Gastrocnemius medialis (tissue), 4 donors: ENCODE results near the gene SDC3.

ENCODE experiments used
- POLR2A ChIP-seq, 2 donors: fragments of 450-650 bp; IDR thresholded peaks; one replicate each; pipeline ENCODE4 v1.6.1; 2017; ENCODE audit warnings: antibody characterized with exemption in 2 of 2, mild to moderate bottlenecking in 2 of 2, moderate library complexity in 2 of 2
- TF ChIP-seq, protein P1 (sequence below), 5 experiments: fragments of 450-650 bp in 3 of 5; fragments of 200-600 bp in 2 of 5; sonication (generic) in 2 of 5; IDR thresholded peaks in 4 of 5; conservative IDR thresholded peaks in 1 of 5; 1 replicate in 4 of 5; 2 replicates in 1 of 5; pipeline ENCODE4 v1.5.1; 2016 to 2019; ENCODE audit warnings: antibody characterized with exemption in 5 of 5, mild to moderate bottlenecking in 3 of 5, moderate library complexity in 3 of 5

GRCh38 chr1:30911059-30911954, 2.7 kb upstream of the SDC3 start:
- TF ChIP-seq, protein P1, sequence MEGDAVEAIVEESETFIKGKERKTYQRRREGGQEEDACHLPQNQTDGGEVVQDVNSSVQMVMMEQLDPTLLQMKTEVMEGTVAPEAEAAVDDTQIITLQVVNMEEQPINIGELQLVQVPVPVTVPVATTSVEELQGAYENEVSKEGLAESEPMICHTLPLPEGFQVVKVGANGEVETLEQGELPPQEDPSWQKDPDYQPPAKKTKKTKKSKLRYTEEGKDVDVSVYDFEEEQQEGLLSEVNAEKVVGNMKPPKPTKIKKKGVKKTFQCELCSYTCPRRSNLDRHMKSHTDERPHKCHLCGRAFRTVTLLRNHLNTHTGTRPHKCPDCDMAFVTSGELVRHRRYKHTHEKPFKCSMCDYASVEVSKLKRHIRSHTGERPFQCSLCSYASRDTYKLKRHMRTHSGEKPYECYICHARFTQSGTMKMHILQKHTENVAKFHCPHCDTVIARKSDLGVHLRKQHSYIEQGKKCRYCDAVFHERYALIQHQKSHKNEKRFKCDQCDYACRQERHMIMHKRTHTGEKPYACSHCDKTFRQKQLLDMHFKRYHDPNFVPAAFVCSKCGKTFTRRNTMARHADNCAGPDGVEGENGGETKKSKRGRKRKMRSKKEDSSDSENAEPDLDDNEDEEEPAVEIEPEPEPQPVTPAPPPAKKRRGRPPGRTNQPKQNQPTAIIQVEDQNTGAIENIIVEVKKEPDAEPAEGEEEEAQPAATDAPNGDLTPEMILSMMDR (IDR thresholded peaks at IDR 0.05 in 4 of 5, conservative IDR thresholded peaks at IDR 0.05 in 1 of 5): peak; percentile 84 to 89 (median 87)
- no peak for TF ChIP-seq POLR2A (IDR thresholded peaks at IDR 0.05)
